Neural cell (in vitro differentiated cells): ENCODE measurements around the gene BMPR1A. TPM values are rescaled to one million over a fixed set of nuclear protein-coding genes. Genes with fewer than 3 reads are reported as not detected.
"Not testable (repeated sequence)": the region's sequence is repeated elsewhere in the genome, so short reads cannot be mapped to it uniquely, and the experiment has no call there.

ENCODE experiments used
- H2AFZ ChIP-seq: fragments of 200-600, 300-800 bp; sonication (generic), shearing (Covaris generic); 2 replicates; pipeline ENCODE4 v1.6.0; 2014; ENCODE audit warnings: low read depth, mild to moderate bottlenecking, antibody characterized with exemption, low read length, moderate library complexity
- H3F3A ChIP-seq: fragments of 200-600 bp; shearing (Covaris generic); 2 replicates; pipeline ENCODE4 v1.6.1; 2016; ENCODE audit warnings: mild to moderate bottlenecking, moderate library complexity, mixed read lengths, antibody characterized with exemption, low read length; ENCODE audit not compliant: insufficient read depth, poor library complexity, severe bottlenecking
- H3K27ac ChIP-seq: fragments of 200-600, 300-800 bp; sonication (generic), shearing (Covaris generic); 2 replicates; pipeline ENCODE4 v1.5.1; 2014; ENCODE audit warnings: mild to moderate bottlenecking, low read length, moderate library complexity
- H3K27me3 ChIP-seq: fragments of 300-800, 200-600 bp; sonication (generic), shearing (Covaris generic); 2 replicates; pipeline ENCODE4 v1.6.0; 2014; ENCODE audit warnings: mild to moderate bottlenecking, low read depth, low read length, moderate library complexity; ENCODE audit not compliant: insufficient read depth
- H3K36me3 ChIP-seq: fragments of 300-800, 200-600 bp; sonication (generic), shearing (Covaris generic); 2 replicates; pipeline ENCODE4 v1.5.1; 2014; ENCODE audit warnings: mild to moderate bottlenecking, antibody characterized with exemption, low read length, moderate library complexity; ENCODE audit not compliant: insufficient read depth
- H3K4me2 ChIP-seq: fragments of 300-800, 200-600 bp; sonication (generic), shearing (Covaris generic); 2 replicates; pipeline ENCODE4 v1.6.0; 2014; ENCODE audit warnings: mild to moderate bottlenecking, low read length
- H3K4me3 ChIP-seq: fragments of 300-800, 200-600 bp; sonication (generic), shearing (Covaris generic); 2 replicates; pipeline ENCODE4 v1.5.1; 2014; ENCODE audit warnings: mild to moderate bottlenecking, low read length, moderate library complexity
- H3K79me2 ChIP-seq: fragments of 200-600 bp; shearing (Covaris generic); replicated peaks from 2 replicates; pipeline ENCODE4 v1.6.0; 2014; ENCODE audit warnings: mild to moderate bottlenecking, low read length, moderate library complexity; ENCODE audit not compliant: insufficient read depth
- H3K9ac ChIP-seq: fragments of 300-800, 200-600 bp; sonication (generic), shearing (Covaris generic); 2 replicates; pipeline ENCODE4 v1.6.1; 2016; ENCODE audit warnings: mild to moderate bottlenecking, low read length, mixed read lengths
- H3K9me2 ChIP-seq: fragments of 200-600 bp; shearing (Covaris generic); 2 replicates; pipeline ENCODE4 v1.6.1; 2016; ENCODE audit warnings: mild to moderate bottlenecking, low read length, mixed read lengths; ENCODE audit not compliant: insufficient read depth
- H3K9me3 ChIP-seq: fragments of 200-600, 300-800 bp; sonication (generic), shearing (Covaris generic); 2 replicates; pipeline ENCODE4 v1.6.1; 2016; ENCODE audit warnings: mild to moderate bottlenecking, mixed run types, low read length, moderate library complexity, mixed read lengths
- H4K20me1 ChIP-seq: fragments of 200-600 bp; shearing (Covaris generic); 2 replicates; pipeline ENCODE4 v1.6.1; 2016; ENCODE audit warnings: mild to moderate bottlenecking, mixed run types; ENCODE audit not compliant: insufficient read depth
- EP300 ChIP-seq: fragments of 450-650 bp; conservative IDR thresholded peaks from 2 replicates; pipeline ENCODE4 v1.6.1; 2014; ENCODE audit warnings: antibody characterized with exemption, mild to moderate bottlenecking, moderate library complexity; ENCODE audit not compliant: poor library complexity, severe bottlenecking
- EZH2 ChIP-seq: fragments of 200-600, 300-800 bp; shearing (Covaris generic), sonication (generic); IDR thresholded peaks from 2 replicates; pipeline ENCODE4 v1.6.1; 2014; ENCODE audit warnings: antibody characterized with exemption, low read length, borderline replicate concordance, mild to moderate bottlenecking; ENCODE audit not compliant: insufficient read depth, poor library complexity, severe bottlenecking
- MXI1 ChIP-seq: fragments of 450-650 bp; conservative IDR thresholded peaks from 2 replicates; pipeline ENCODE4 v1.6.1; 2014; ENCODE audit warnings: antibody characterized with exemption, mild to moderate bottlenecking; ENCODE audit not compliant: poor library complexity, severe bottlenecking
- POLR2AphosphoS5 ChIP-seq: IDR thresholded peaks from 2 replicates; pipeline ENCODE4 v1.6.1; 2012
- RAD21 ChIP-seq: fragments of 450-650 bp; conservative IDR thresholded peaks from 2 replicates; pipeline ENCODE4 v1.6.1; 2014; ENCODE audit warnings: antibody characterized with exemption, mild to moderate bottlenecking, moderate library complexity
- REST ChIP-seq: IDR thresholded peaks from 2 replicates; pipeline ENCODE4 v1.6.1; 2012; ENCODE audit warnings: borderline replicate concordance
- SMC3 ChIP-seq: fragments of 450-650 bp; conservative IDR thresholded peaks from 2 replicates; pipeline ENCODE4 v1.6.1; 2014; ENCODE audit warnings: antibody characterized with exemption, mild to moderate bottlenecking, moderate library complexity; ENCODE audit not compliant: poor library complexity
- TAF1 ChIP-seq: IDR thresholded peaks from 2 replicates; pipeline ENCODE4 v1.6.1; 2012; ENCODE audit warnings: low read depth
- polyA plus RNA-seq: library from polyadenylated mRNA; depleted of rRNA; stranded (reverse); fragments of >200 nt; gene quantifications from 2 replicates; pipeline ENCODE4 v1.2.3, GENCODE V29; 2014
- TF ChIP-seq, protein P1 (sequence below): fragments of 450-650 bp; IDR thresholded peaks from 2 replicates; pipeline ENCODE4 v1.5.1; 2014; ENCODE audit warnings: antibody characterized with exemption, mild to moderate bottlenecking, moderate library complexity; ENCODE audit not compliant: poor library complexity, severe bottlenecking

Gene BMPR1A
- polyA plus RNA-seq, 1 donor from 2014 or later, result 29.9 TPM

- Histone ChIP-seq H4K20me1 (no peaks in the 10 kb centered on the region), H3K9me2 (no peaks in the 10 kb centered on the region), H3K9me3 (no peaks in the 10 kb centered on the region), H3K4me2 (no peak overlapping the region), H3K4me3 (no peak overlapping the region), H3K36me3 (no peaks in the 10 kb centered on the region), H3K9ac (no peak overlapping the region), H3K27me3 (no peaks in the 10 kb centered on the region), H3K27ac (no peak overlapping the region), H2AFZ (no peak overlapping the region), H3K79me2 (no peaks in the 10 kb centered on the region), H3F3A (no peaks in the 10 kb centered on the region)
- TF ChIP-seq EP300 (no peak), EZH2 (no peak)
- TF ChIP-seq, protein P1, sequence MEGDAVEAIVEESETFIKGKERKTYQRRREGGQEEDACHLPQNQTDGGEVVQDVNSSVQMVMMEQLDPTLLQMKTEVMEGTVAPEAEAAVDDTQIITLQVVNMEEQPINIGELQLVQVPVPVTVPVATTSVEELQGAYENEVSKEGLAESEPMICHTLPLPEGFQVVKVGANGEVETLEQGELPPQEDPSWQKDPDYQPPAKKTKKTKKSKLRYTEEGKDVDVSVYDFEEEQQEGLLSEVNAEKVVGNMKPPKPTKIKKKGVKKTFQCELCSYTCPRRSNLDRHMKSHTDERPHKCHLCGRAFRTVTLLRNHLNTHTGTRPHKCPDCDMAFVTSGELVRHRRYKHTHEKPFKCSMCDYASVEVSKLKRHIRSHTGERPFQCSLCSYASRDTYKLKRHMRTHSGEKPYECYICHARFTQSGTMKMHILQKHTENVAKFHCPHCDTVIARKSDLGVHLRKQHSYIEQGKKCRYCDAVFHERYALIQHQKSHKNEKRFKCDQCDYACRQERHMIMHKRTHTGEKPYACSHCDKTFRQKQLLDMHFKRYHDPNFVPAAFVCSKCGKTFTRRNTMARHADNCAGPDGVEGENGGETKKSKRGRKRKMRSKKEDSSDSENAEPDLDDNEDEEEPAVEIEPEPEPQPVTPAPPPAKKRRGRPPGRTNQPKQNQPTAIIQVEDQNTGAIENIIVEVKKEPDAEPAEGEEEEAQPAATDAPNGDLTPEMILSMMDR, result no peak
Observed at GRCh38 chr10:86851328-86852207, 95.1 kb downstream of the BMPR1A start.

DNA sequence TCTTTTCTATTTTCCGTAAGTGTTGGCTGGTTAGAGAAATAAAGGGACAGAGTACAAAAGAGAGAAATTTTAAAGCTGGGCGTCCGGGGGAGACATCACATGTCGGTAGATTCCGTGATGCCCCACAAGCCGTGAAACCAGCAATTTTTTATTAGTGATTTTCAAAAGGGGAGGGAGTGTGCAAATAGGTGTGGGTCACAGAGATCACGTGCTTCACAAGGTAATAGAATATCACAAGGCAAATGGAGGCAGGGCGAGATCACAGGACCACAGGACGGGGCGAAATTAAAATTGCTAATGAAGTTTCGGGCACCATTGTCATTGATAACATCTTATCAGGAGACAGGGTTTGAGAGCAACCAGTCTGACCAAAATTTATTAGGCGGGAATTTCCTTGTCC, 97.2 kb downstream of the BMPR1A start:
- not testable (repeated sequence) for H3K36me3 ChIP-seq, H3K9me2 ChIP-seq, H3K4me3 ChIP-seq, H2AFZ ChIP-seq, H3K27ac ChIP-seq, H3K27me3 ChIP-seq, H3K79me2 ChIP-seq, H3K9me3 ChIP-seq, H4K20me1 ChIP-seq, H3K4me2 ChIP-seq, H3F3A ChIP-seq, H3K9ac ChIP-seq

- no peaks in the 10 kb centered on the region for H3K27me3 ChIP-seq
- H3K36me3 ChIP-seq, result no peaks in the 10 kb centered on the region
- H3K4me3 ChIP-seq, result no peak overlapping the region
- H3F3A ChIP-seq, result no peaks in the 10 kb centered on the region
- no peak overlapping the region for H2AFZ ChIP-seq
- no peak overlapping the region for H3K27ac ChIP-seq
- no peaks in the 10 kb centered on the region for H3K79me2 ChIP-seq
- H3K9ac ChIP-seq, result no peak overlapping the region
- no peaks in the 10 kb centered on the region for H3K9me2 ChIP-seq
- no peaks in the 10 kb centered on the region for H4K20me1 ChIP-seq
- H3K9me3 ChIP-seq, result no peaks in the 10 kb centered on the region
- H3K4me2 ChIP-seq, result no peak overlapping the region
- TF ChIP-seq EP300 (no peak), RAD21 (no peak), TAF1 (no peak), POLR2AphosphoS5 (no peak), MXI1 (no peak), SMC3 (no peak), REST (no peak), EZH2 (no peak)
- TF ChIP-seq, protein P1, result no peak
Observed at GRCh38 chr10:86855513-86855912, 99.1 kb downstream of the BMPR1A start.
